Fibroblast of skin of right quadriceps (primary cell): Measurements from ENCODE around the gene GAS7.

Experiments used
- DNase-seq: peaks from one replicate; pipeline ENCODE4 v3.0.0-alpha.2; 2013

Gene GAS7

GRCh38 chr17:10130263-10130662, 68.1 kb downstream of the GAS7 start:
- peak; percentile 72 for DNase-seq

GRCh38 chr17:10127819-10128425, 70.5 kb downstream of the GAS7 start:
- DNase-seq: peak; percentile 99

GRCh38 chr17:10126616-10127501, 71.5 kb downstream of the GAS7 start:
- DNase-seq: peak; percentile 69

- no peak for DNase-seq
Observed at GRCh38 chr17:10126276-10126615, 72.2 kb downstream of the GAS7 start.

- peak; percentile 56 for DNase-seq
Observed at GRCh38 chr17:10125531-10126275, 72.7 kb downstream of the GAS7 start.

- DNase-seq: no peak
Observed at GRCh38 chr17:10123093-10123492, 75.3 kb downstream of the GAS7 start.

- peak; percentile 59 for DNase-seq
Observed at GRCh38 chr17:10121971-10122707, 76.3 kb downstream of the GAS7 start.

GRCh38 chr17:10120749-10121148, 77.7 kb downstream of the GAS7 start:
- DNase-seq: peak; percentile 69

GRCh38 chr17:10120109-10120485, 78.3 kb downstream of the GAS7 start:
- no peak for DNase-seq

- DNase-seq: no peak
Observed at GRCh38 chr17:10119203-10120108, 79.0 kb downstream of the GAS7 start.

GRCh38 chr17:10118788-10119130, 79.6 kb downstream of the GAS7 start:
- DNase-seq: no peak

GRCh38 chr17:10117581-10118001, 80.8 kb downstream of the GAS7 start:
- no peak for DNase-seq

GRCh38 chr17:10116753-10117420, 81.5 kb downstream of the GAS7 start:
- no peak for DNase-seq

GRCh38 chr17:10116267-10116666, 82.1 kb downstream of the GAS7 start:
- no peak for DNase-seq

- no peak for DNase-seq
Observed at GRCh38 chr17:10115536-10115932, 82.9 kb downstream of the GAS7 start.

GRCh38 chr17:10114931-10115535, 83.4 kb downstream of the GAS7 start:
- peak; percentile 99 for DNase-seq

- DNase-seq: no peak
Observed at GRCh38 chr17:10112962-10113361, 85.4 kb downstream of the GAS7 start.

- no peak for DNase-seq
Observed at GRCh38 chr17:10111907-10112452, 86.4 kb downstream of the GAS7 start.

GRCh38 chr17:10109146-10109545, 89.3 kb downstream of the GAS7 start:
- DNase-seq: no peak

GRCh38 chr17:10107316-10108165, 90.9 kb downstream of the GAS7 start:
- DNase-seq: no peak
